IMR-90 (cell line): ENCODE data around the gene ADAMTSL1. TPM values are rescaled to one million over a fixed set of nuclear protein-coding genes. Genes with fewer than 3 reads are reported as not detected.

Source experiments
- ATAC-seq: fragments of 200-7000 bp; cut with Tn5 transposase; 2 replicates; pipeline ENCODE4 v1.9.1; 2020; ENCODE audit warnings: low read depth, mild to moderate bottlenecking, moderate library complexity
- BruUV-seq: library from RNA; stranded (reverse); fragments of 400-500 nt; replicated peaks from 2 replicates; lab custom pipeline; 2021; lab: Mats Ljungman, UMichigan
- CTCF ChIA-PET: fragments of 300-600 bp; formaldehyde crosslinking; extraction: SDS; loops from one replicate; lab custom pipeline; 2021; ENCODE audit warnings: antibody characterized with exemption; lab: Yijun Ruan, JAX
- POLR2A ChIA-PET: fragments of 300-600 bp; sonication (Branson Sonifier 250); formaldehyde crosslinking; loops from one replicate; lab custom pipeline; 2022; ENCODE audit warnings: antibody characterized with exemption; ENCODE audit not compliant: unreplicated experiment; lab: Charles Lee
- DNase-seq: peaks from one replicate; pipeline ENCODE4 v3.0.0; 2013
- H2AFZ ChIP-seq: replicated peaks from 2 replicates; pipeline ENCODE3; 2013; ENCODE audit warnings: low read length, mild to moderate bottlenecking; ENCODE audit not compliant: poor library complexity
- H2AK5ac ChIP-seq: 2 replicates; pipeline ENCODE4 v1.6.1; 2013; ENCODE audit warnings: low read depth, low read length, inconsistent platforms
- H2AK9ac ChIP-seq: replicated peaks from 2 replicates; pipeline ENCODE3; 2013; ENCODE audit warnings: mild to moderate bottlenecking, low read depth, low read length, moderate library complexity; ENCODE audit not compliant: poor library complexity
- H2BK120ac ChIP-seq: 2 replicates; pipeline ENCODE4 v1.6.1; 2013; ENCODE audit warnings: low read depth, low read length, inconsistent platforms
- H2BK15ac ChIP-seq: 3 replicates; pipeline ENCODE4 v1.6.1; 2013; ENCODE audit warnings: low read depth, low read length, inconsistent platforms
- H2BK20ac ChIP-seq: 2 replicates; pipeline ENCODE4 v1.6.1; 2013; ENCODE audit warnings: low read depth, mild to moderate bottlenecking, inconsistent platforms, low read length, moderate library complexity
- H2BK5ac ChIP-seq: 2 replicates; pipeline ENCODE4 v1.6.1; 2013; ENCODE audit warnings: mild to moderate bottlenecking, low read depth, low read length, inconsistent platforms; ENCODE audit not compliant: poor library complexity, severe bottlenecking
- H3K14ac ChIP-seq: replicated peaks from 2 replicates; pipeline ENCODE4 v1.6.1; 2013; ENCODE audit warnings: low read depth, low read length, inconsistent platforms
- H3K18ac ChIP-seq: 2 replicates; pipeline ENCODE4 v1.6.1; 2013; ENCODE audit warnings: low read depth, low read length, control low read depth
- H3K23ac ChIP-seq: 2 replicates; pipeline ENCODE4 v1.6.1; 2013; ENCODE audit warnings: low read depth, low read length, inconsistent platforms
- H3K27ac ChIP-seq: 2 replicates; pipeline ENCODE4 v1.5.1; 2013; ENCODE audit warnings: mild to moderate bottlenecking, control low read depth, low read length; ENCODE audit not compliant: insufficient read depth
- H3K27me3 ChIP-seq: 2 replicates; pipeline ENCODE4 v1.6.1; 2013; ENCODE audit warnings: low read length; ENCODE audit not compliant: control insufficient read depth, insufficient read depth
- H3K36me3 ChIP-seq: 2 replicates; pipeline ENCODE4 v1.6.1; 2013; ENCODE audit warnings: low read length, mixed read lengths; ENCODE audit not compliant: control insufficient read depth, insufficient read depth
- H3K4ac ChIP-seq: 2 replicates; pipeline ENCODE4 v1.6.1; 2013; ENCODE audit warnings: low read depth, low read length, inconsistent platforms
- H3K4me1 ChIP-seq: 2 replicates; pipeline ENCODE4 v1.6.1; 2013; ENCODE audit warnings: low read length, mixed read lengths; ENCODE audit not compliant: control insufficient read depth, insufficient read depth
- H3K4me2 ChIP-seq: 2 replicates; pipeline ENCODE4 v1.6.1; 2013; ENCODE audit warnings: low read depth, mild to moderate bottlenecking, control low read depth, low read length, moderate library complexity
- H3K4me3 ChIP-seq: 2 replicates; pipeline ENCODE4 v1.5.1; 2013; ENCODE audit warnings: low read depth, mild to moderate bottlenecking, control low read depth, low read length, moderate library complexity; ENCODE audit not compliant: insufficient read depth
- H3K56ac ChIP-seq: 2 replicates; pipeline ENCODE4 v1.6.1; 2013; ENCODE audit warnings: low read length, inconsistent platforms; ENCODE audit not compliant: insufficient read depth; ENCODE audit errors: extremely low read depth
- H3K79me1 ChIP-seq, 2 experiments: 2 replicates each; pipeline ENCODE4 v1.6.1; 2013; ENCODE audit warnings: low read length in 2 of 2, inconsistent platforms in 1 of 2, low read depth in 1 of 2
- H3K9ac ChIP-seq: 2 replicates; pipeline ENCODE4 v1.6.1; 2013; ENCODE audit warnings: low read depth, low read length, control low read depth
- H3K9me1 ChIP-seq: 2 replicates; pipeline ENCODE4 v1.6.1; 2013; ENCODE audit warnings: low read length, inconsistent platforms; ENCODE audit not compliant: insufficient read depth
- H3K9me3 ChIP-seq: 2 replicates; pipeline ENCODE4 v1.6.1; 2013; ENCODE audit warnings: low read length; ENCODE audit not compliant: control insufficient read depth, insufficient read depth
- H4K20me1 ChIP-seq: 2 replicates; pipeline ENCODE4 v1.6.1; 2013; ENCODE audit warnings: low read length, inconsistent platforms; ENCODE audit not compliant: insufficient read depth
- H4K5ac ChIP-seq: 2 replicates; pipeline ENCODE4 v1.6.1; 2013; ENCODE audit warnings: mild to moderate bottlenecking, low read depth, low read length, control low read depth
- H4K8ac ChIP-seq, 2 experiments: 2 replicates each; pipeline ENCODE4 v1.6.1; 2013; ENCODE audit warnings: low read depth in 2 of 2, low read length in 2 of 2, control low read depth in 1 of 2, inconsistent platforms in 1 of 2
- H4K91ac ChIP-seq: 2 replicates; pipeline ENCODE4 v1.6.1; 2013; ENCODE audit warnings: low read depth, low read length, inconsistent platforms; ENCODE audit not compliant: insufficient read depth
- CEBPB ChIP-seq: IDR thresholded peaks from 2 replicates; pipeline ENCODE4 v1.6.1; 2012; ENCODE audit warnings: low read depth, low read length, improper control_type of control experiment
- FOS ChIP-seq: fragments of 150-350 bp; IDR thresholded peaks from 2 replicates; pipeline ENCODE4 v1.6.1; 2016; ENCODE audit warnings: low read depth, low read length
- MXI1 ChIP-seq: IDR thresholded peaks from 2 replicates; pipeline ENCODE4 v1.6.1; 2012; ENCODE audit warnings: low read depth, mild to moderate bottlenecking, low read length, moderate library complexity, borderline replicate concordance
- RCOR1 ChIP-seq: IDR thresholded peaks from 2 replicates; pipeline ENCODE4 v1.6.1; 2012; ENCODE audit warnings: mild to moderate bottlenecking, low read length, improper control_type of control experiment; ENCODE audit not compliant: insufficient replicate concordance
- WGBS, 2 experiments: methylation state at CpG; one replicate each; pipeline versions ENCODE4 v1.1.5 to v1.1.7; 2013; ENCODE audit warnings: missing lambda C conversion rate in 2 of 2; ENCODE audit not compliant: insufficient read length in 1 of 2; ENCODE audit errors: extremely low coverage in 2 of 2; 5-methylcytosine and 5-hydroxymethylcytosine counted together
- dilution Hi-C: fragments of 300-500 bp; cut with HindIII; formaldehyde crosslinking; loops from one replicate; pipeline ENCODE4 v1.14.3; 2018; ENCODE audit warnings: low sequenced_read_pairs; ENCODE audit not compliant: unreplicated experiment
- in situ Hi-C: fragments of 300-500 bp; cut with MboI; formaldehyde crosslinking; loops from 3 replicates; pipeline ENCODE4 v1.14.3; 2019; ENCODE audit warnings: low sequenced_read_pairs, inconsistent platforms, mixed read lengths
- intact Hi-C: fragments of 100-400 bp; cut with micrococcal nuclease; formaldehyde crosslinking; loops from 2 replicates; pipeline ENCODE4 v1.10.0; 2022
- polyA plus RNA-seq, 3 experiments: library from polyadenylated mRNA; depleted of rRNA; stranded (reverse); fragments of >200 nt; gene quantifications; 2 replicates each; pipeline ENCODE4 v1.2.3, GENCODE V29; 2012; ENCODE audit warnings: low replicate concordance in 1 of 3
- total RNA-seq: library from RNA; depleted of rRNA; stranded (reverse); fragments of >200 nt; gene quantifications from 2 replicates; pipeline ENCODE4 v1.2.3, GENCODE V29; 2012
- TF ChIP-seq, protein P1 (sequence below): conservative IDR thresholded peaks from 2 replicates; pipeline ENCODE4 v1.5.1; 2012; ENCODE audit warnings: mild to moderate bottlenecking, low read depth, low read length, improper control_type of control experiment

The ADAMTSL1 gene
- total and polyA plus RNA-seq, 2 of the 4 experiments (the other 2 are of a cell fraction): 38.2 to 62.2 TPM

DNA sequence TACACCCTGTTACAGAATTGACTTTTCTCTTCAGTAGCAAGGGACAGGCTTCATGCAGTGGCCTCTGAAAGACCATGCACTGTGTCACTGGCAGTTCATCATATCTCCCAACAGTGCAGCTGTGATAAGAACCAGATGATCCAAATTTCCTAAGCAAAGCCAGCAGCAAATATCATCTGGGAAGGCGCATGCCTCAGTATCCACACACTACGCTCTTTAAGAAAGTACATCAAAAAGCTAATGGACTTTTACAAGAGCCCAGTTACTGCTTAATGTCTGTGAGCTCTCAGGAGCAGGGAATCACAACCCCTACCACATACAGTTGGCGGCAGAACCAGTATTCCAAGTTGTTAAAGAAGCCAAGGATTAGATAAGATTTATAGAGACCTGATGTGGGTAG, 25.1 kb downstream of the ADAMTSL1 start:
- no peak overlapping the region for H2BK5ac ChIP-seq
- ChIA-PET POLR2A (no interaction called here), CTCF (no interaction called here)
- H2AK9ac ChIP-seq: no peak overlapping the region
- no CpG with 5 or more reads among the region's 3 CpGs for WGBS, 2 experiments
- H3K27me3 ChIP-seq: no peaks in the 10 kb centered on the region
- DNase-seq (no peak), ATAC-seq (no peak)
- in situ Hi-C loops (loop anchor here (25.0 kb wide), 1 partner anchor 663 kb away; no protein-coding TSS in a partner anchor), intact Hi-C loops (no loop called here), dilution Hi-C loops (no loop called here)
- H4K8ac ChIP-seq: no peak overlapping the region
- no peak overlapping the region for H2BK120ac ChIP-seq
- peaks cover 2% of the 10 kb centered on the region; the same call in 1 of the 2 replicates for H3K9me1 ChIP-seq
- no peak overlapping the region for H2BK15ac ChIP-seq
- no peaks in the 10 kb centered on the region for H3K36me3 ChIP-seq
- no peak overlapping the region for H3K56ac ChIP-seq
- H3K4me2 ChIP-seq: no peak overlapping the region
- TF ChIP-seq FOS (no peak), MXI1 (no peak), CEBPB (no peak), RCOR1 (no peak)
- TF ChIP-seq, protein P1, sequence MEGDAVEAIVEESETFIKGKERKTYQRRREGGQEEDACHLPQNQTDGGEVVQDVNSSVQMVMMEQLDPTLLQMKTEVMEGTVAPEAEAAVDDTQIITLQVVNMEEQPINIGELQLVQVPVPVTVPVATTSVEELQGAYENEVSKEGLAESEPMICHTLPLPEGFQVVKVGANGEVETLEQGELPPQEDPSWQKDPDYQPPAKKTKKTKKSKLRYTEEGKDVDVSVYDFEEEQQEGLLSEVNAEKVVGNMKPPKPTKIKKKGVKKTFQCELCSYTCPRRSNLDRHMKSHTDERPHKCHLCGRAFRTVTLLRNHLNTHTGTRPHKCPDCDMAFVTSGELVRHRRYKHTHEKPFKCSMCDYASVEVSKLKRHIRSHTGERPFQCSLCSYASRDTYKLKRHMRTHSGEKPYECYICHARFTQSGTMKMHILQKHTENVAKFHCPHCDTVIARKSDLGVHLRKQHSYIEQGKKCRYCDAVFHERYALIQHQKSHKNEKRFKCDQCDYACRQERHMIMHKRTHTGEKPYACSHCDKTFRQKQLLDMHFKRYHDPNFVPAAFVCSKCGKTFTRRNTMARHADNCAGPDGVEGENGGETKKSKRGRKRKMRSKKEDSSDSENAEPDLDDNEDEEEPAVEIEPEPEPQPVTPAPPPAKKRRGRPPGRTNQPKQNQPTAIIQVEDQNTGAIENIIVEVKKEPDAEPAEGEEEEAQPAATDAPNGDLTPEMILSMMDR: no peak
- no peak overlapping the region for H2BK20ac ChIP-seq
- peaks cover 0 to 8% of the 10 kb centered on the region in 2 experiments; a peak in 1 of 4 replicates for H3K79me1 ChIP-seq
- H3K9me3 ChIP-seq: no peaks in the 10 kb centered on the region
- no peak overlapping the region for H2AK5ac ChIP-seq
- no peaks in the 10 kb centered on the region for H4K20me1 ChIP-seq
- peaks cover 2% of the 10 kb centered on the region; the same call in 1 of the 2 replicates for H3K4me1 ChIP-seq
- H3K18ac ChIP-seq: no peak overlapping the region
- no peak overlapping the region for H4K91ac ChIP-seq
- no peak overlapping the region for H3K4ac ChIP-seq
- H3K4me3 ChIP-seq: no peak overlapping the region
- no peak overlapping the region for H4K5ac ChIP-seq
- H3K23ac ChIP-seq: no peak overlapping the region
- no peak overlapping the region for H3K14ac ChIP-seq
- H2AFZ ChIP-seq: no peak overlapping the region
- no peak overlapping the region for H3K27ac ChIP-seq
- BruUV-seq: no TSS peak
- no peak overlapping the region for H3K9ac ChIP-seq
